HG03354 (cell line): ENCODE results near the gene CSNK1A1.
"Not testable (repeated sequence)": the region's sequence is repeated elsewhere in the genome, so short reads cannot be mapped to it uniquely, and the experiment has no call there.

Source experiments
- ATAC-seq: cut with Tn5 transposase; IDR thresholded peaks from one replicate; pipeline ENCODE4 v1.9.1; 2021; ENCODE audit warnings: mild to moderate bottlenecking; ENCODE audit not compliant: unreplicated experiment, poor library complexity, severe bottlenecking

Gene CSNK1A1

GRCh38 chr5:149551227-149552037 lies at the start of gene CSNK1A1:
Gene CSNK1A1 (minus strand): TSS chr5:149551439. CDS start chr5:149550964, 475 bp downstream.
- ATAC-seq: peak; percentile 88

- no peak for ATAC-seq
Measured at GRCh38 chr5:149600932-149601331, 49.7 kb upstream of the CSNK1A1 start.

- ATAC-seq: no peak
Measured at GRCh38 chr5:149599375-149599774, 48.1 kb upstream of the CSNK1A1 start.

GRCh38 chr5:149598966-149599365 lies 47.7 kb upstream of the CSNK1A1 start:
- ATAC-seq: no peak

- ATAC-seq: not testable (repeated sequence)
Measured at GRCh38 chr5:149598234-149598633, 47.0 kb upstream of the CSNK1A1 start.

- ATAC-seq: no peak
Measured at GRCh38 chr5:149597618-149598017, 46.4 kb upstream of the CSNK1A1 start.

- ATAC-seq: no peak
Measured at GRCh38 chr5:149596712-149597111, 45.5 kb upstream of the CSNK1A1 start.

GRCh38 chr5:149595105-149595504 lies 43.9 kb upstream of the CSNK1A1 start:
- not testable (repeated sequence) for ATAC-seq

GRCh38 chr5:149594206-149594895 lies 43.1 kb upstream of the CSNK1A1 start:
- ATAC-seq: no peak

- ATAC-seq: no peak
Measured at GRCh38 chr5:149593370-149593769, 42.1 kb upstream of the CSNK1A1 start.

- no peak for ATAC-seq
Measured at GRCh38 chr5:149588936-149589335, 37.7 kb upstream of the CSNK1A1 start.

GRCh38 chr5:149586708-149587318 lies 35.6 kb upstream of the CSNK1A1 start:
- ATAC-seq: no peak

GRCh38 chr5:149585910-149586309 lies 34.7 kb upstream of the CSNK1A1 start:
- ATAC-seq: no peak

GRCh38 chr5:149584121-149584520 lies 32.9 kb upstream of the CSNK1A1 start:
- no peak for ATAC-seq

GRCh38 chr5:149583394-149583793 lies 32.2 kb upstream of the CSNK1A1 start:
- ATAC-seq: no peak

GRCh38 chr5:149581931-149582768 lies 30.9 kb upstream of the CSNK1A1 start:
- ATAC-seq: no peak

- no peak for ATAC-seq
Measured at GRCh38 chr5:149581192-149581861, 30.1 kb upstream of the CSNK1A1 start, which contains the start of gene ARHGEF37. Gene ARHGEF37 (plus strand): TSS chr5:149581498. CDS start chr5:149597770, 16,272 bp downstream.

- ATAC-seq: no peak
Measured at GRCh38 chr5:149580808-149581191, 29.6 kb upstream of the CSNK1A1 start.

GRCh38 chr5:149578896-149579295 lies 27.7 kb upstream of the CSNK1A1 start:
- no peak for ATAC-seq
